Loucy (cell line): ENCODE measurements around the gene KSR1.

Experiments used
- H2AFZ ChIP-seq: fragments of 200-600 bp; sonication (generic); 2 replicates; pipeline ENCODE4 v1.6.0; 2016; ENCODE audit warnings: antibody characterized with exemption, mild to moderate bottlenecking, low read length, moderate library complexity
- H3F3A ChIP-seq: fragments of 200-600 bp; 2 replicates; pipeline ENCODE4 v1.6.0; 2016; ENCODE audit warnings: antibody characterized with exemption, low read depth, mild to moderate bottlenecking
- H3K27me3 ChIP-seq: fragments of 200-600 bp; sonication (generic); 2 replicates; pipeline ENCODE4 v1.6.1; 2014; ENCODE audit warnings: low read length, mild to moderate bottlenecking; ENCODE audit not compliant: insufficient read depth, poor library complexity, severe bottlenecking
- H3K36me3 ChIP-seq: fragments of 200-600 bp; sonication (generic); 2 replicates; pipeline ENCODE4 v1.6.1; 2016; ENCODE audit warnings: low read length; ENCODE audit not compliant: insufficient read depth
- H3K4me1 ChIP-seq: fragments of 200-600 bp; sonication (generic); 2 replicates; pipeline ENCODE4 v1.5.1; 2014; ENCODE audit warnings: low read length, mild to moderate bottlenecking; ENCODE audit not compliant: insufficient read depth, poor library complexity, severe bottlenecking
- H3K4me2 ChIP-seq: fragments of 200-600 bp; sonication (generic); 2 replicates; pipeline ENCODE4 v1.6.0; 2014; ENCODE audit warnings: antibody characterized with exemption, low read length, low read depth, mild to moderate bottlenecking; ENCODE audit not compliant: poor library complexity, severe bottlenecking
- H3K4me3 ChIP-seq: fragments of 200-600 bp; sonication (generic); 2 replicates; pipeline ENCODE4 v1.5.1; 2014; ENCODE audit warnings: low read length, mild to moderate bottlenecking, mixed read lengths; ENCODE audit not compliant: poor library complexity, severe bottlenecking
- H3K79me2 ChIP-seq: fragments of 200-600 bp; sonication (generic); 2 replicates; pipeline ENCODE4 v1.6.1; 2014; ENCODE audit warnings: low read length; ENCODE audit not compliant: insufficient read depth
- H3K9ac ChIP-seq: fragments of 200-600 bp; sonication (generic); 2 replicates; pipeline ENCODE4 v1.6.0; 2014; ENCODE audit warnings: mild to moderate bottlenecking, low read depth, low read length, moderate library complexity; ENCODE audit not compliant: poor library complexity, severe bottlenecking
- H3K9me2 ChIP-seq: fragments of 200-600 bp; sonication (generic); replicated peaks from 2 replicates; pipeline ENCODE4 v1.6.1; 2016; ENCODE audit warnings: low read depth, low read length, mixed read lengths
- H3K9me3 ChIP-seq: fragments of 200-600 bp; sonication (generic); 2 replicates; pipeline ENCODE4 v1.6.1; 2014; ENCODE audit warnings: mild to moderate bottlenecking, antibody characterized with exemption, low read length, low read depth; ENCODE audit not compliant: insufficient read depth
- H4K20me1 ChIP-seq: fragments of 200-600 bp; sonication (generic); 2 replicates; pipeline ENCODE4 v1.6.0; 2014; ENCODE audit warnings: antibody characterized with exemption, low read length, mild to moderate bottlenecking; ENCODE audit not compliant: insufficient read depth, poor library complexity, severe bottlenecking
- EZH2phosphoT487 ChIP-seq: fragments of 200-600 bp; IDR thresholded peaks from 2 replicates; pipeline ENCODE4 v1.6.1; 2018; ENCODE audit warnings: antibody characterized with exemption, mild to moderate bottlenecking, moderate library complexity, borderline replicate concordance
- TF ChIP-seq, protein P1 (sequence below): fragments of 200-600 bp; sonication (generic); conservative IDR thresholded peaks from 2 replicates; pipeline ENCODE4 v1.5.1; 2014; ENCODE audit warnings: mild to moderate bottlenecking, antibody characterized with exemption, low read length

KSR1 gene

GRCh38 chr17:27547301-27547683 lies 91.0 kb downstream of the KSR1 start:
- Histone ChIP-seq H3K4me2 (peak overlapping the region; percentile 86), H3K9me2 (no peaks in the 10 kb centered on the region), H3F3A (no peaks in the 10 kb centered on the region), H4K20me1 (peaks cover 35% of the 10 kb centered on the region), H3K9me3 (no peaks in the 10 kb centered on the region), H3K4me1 (peaks cover 49% of the 10 kb centered on the region), H3K27me3 (no peaks in the 10 kb centered on the region), H3K9ac (peak overlapping the region; percentile 3), H3K79me2 (peaks cover 41% of the 10 kb centered on the region), H2AFZ (no peak overlapping the region), H3K36me3 (no peaks in the 10 kb centered on the region; the same call in 1 of the 2 replicates), H3K4me3 (peak overlapping the region; percentile 38)
- TF ChIP-seq EZH2phosphoT487: no peak
- TF ChIP-seq, protein P1, sequence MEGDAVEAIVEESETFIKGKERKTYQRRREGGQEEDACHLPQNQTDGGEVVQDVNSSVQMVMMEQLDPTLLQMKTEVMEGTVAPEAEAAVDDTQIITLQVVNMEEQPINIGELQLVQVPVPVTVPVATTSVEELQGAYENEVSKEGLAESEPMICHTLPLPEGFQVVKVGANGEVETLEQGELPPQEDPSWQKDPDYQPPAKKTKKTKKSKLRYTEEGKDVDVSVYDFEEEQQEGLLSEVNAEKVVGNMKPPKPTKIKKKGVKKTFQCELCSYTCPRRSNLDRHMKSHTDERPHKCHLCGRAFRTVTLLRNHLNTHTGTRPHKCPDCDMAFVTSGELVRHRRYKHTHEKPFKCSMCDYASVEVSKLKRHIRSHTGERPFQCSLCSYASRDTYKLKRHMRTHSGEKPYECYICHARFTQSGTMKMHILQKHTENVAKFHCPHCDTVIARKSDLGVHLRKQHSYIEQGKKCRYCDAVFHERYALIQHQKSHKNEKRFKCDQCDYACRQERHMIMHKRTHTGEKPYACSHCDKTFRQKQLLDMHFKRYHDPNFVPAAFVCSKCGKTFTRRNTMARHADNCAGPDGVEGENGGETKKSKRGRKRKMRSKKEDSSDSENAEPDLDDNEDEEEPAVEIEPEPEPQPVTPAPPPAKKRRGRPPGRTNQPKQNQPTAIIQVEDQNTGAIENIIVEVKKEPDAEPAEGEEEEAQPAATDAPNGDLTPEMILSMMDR: no peak

DNA sequence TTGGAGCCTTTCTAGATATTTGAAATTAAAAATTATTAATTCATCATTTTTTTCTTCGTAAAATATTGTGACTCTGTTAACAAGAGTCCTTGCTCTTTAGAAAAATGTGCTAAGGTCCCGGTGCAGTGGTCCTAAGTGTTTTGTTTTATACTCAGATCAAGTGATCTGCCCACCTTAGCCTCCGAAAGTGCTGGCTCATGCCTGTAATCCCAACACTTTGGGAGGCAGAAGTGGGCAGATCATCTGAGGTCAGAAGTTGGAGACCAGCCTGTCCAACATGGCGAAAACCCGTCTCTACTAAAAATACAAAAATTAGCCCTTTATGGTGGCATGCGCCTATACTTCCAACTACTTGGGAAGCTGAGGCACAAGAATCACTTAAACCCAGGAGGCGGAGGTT lies 92.1 kb downstream of the KSR1 start:
- no peak overlapping the region for H3K4me2 ChIP-seq
- no peaks in the 10 kb centered on the region for H3K27me3 ChIP-seq
- peaks cover 40% of the 10 kb centered on the region for H3K79me2 ChIP-seq
- no peak for TF ChIP-seq EZH2phosphoT487
- TF ChIP-seq, protein P1: no peak
- H3K4me3 ChIP-seq: no peak overlapping the region
- peaks cover 40% of the 10 kb centered on the region for H3K4me1 ChIP-seq
- no peak overlapping the region for H3K9ac ChIP-seq
- H3K36me3 ChIP-seq: peaks cover 5% of the 10 kb centered on the region; the same call in 1 of the 2 replicates
- peaks cover 31% of the 10 kb centered on the region for H4K20me1 ChIP-seq
- no peaks in the 10 kb centered on the region for H3K9me3 ChIP-seq
- H2AFZ ChIP-seq: no peak overlapping the region
- H3F3A ChIP-seq: no peaks in the 10 kb centered on the region
- H3K9me2 ChIP-seq: no peaks in the 10 kb centered on the region

DNA sequence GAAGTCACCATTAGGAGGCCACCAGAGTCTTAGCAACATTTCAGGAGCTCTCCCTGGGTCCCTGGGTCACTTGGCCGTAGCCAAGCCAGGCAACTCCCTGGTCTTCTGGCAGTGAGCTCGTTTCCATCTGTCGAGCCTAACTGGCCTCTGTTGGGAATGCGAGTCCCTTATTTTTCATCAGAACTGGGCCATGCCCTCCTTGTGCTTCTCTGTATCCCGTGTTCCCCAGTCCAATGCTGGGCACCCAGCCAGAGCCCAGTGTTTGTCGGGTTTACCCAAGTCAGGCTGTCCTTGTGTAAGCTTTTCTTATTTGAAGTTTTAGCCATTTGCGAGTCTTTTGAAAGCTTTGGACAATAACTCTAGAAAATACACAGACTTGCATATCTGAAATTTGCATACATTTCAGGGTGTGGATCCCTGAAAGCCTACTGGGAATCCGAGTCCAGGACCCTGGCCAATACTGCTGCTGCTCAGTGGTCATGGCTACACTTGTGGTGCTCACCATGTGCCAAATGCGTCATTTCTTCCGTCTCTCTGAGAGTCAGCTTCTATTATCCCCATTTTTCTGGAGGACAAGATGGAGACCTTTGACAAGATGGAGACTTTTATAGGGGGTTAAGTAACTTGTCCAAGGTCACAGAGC lies 93.1 kb downstream of the KSR1 start:
- no peak overlapping the region for H3K4me3 ChIP-seq
- H3K27me3 ChIP-seq: no peaks in the 10 kb centered on the region
- no peak overlapping the region for H3K9ac ChIP-seq
- H3K9me2 ChIP-seq: no peaks in the 10 kb centered on the region
- H3K36me3 ChIP-seq: peaks cover 5% of the 10 kb centered on the region; the same call in 1 of the 2 replicates
- no peak overlapping the region for H2AFZ ChIP-seq
- peaks cover 21% of the 10 kb centered on the region for H4K20me1 ChIP-seq
- H3F3A ChIP-seq: no peaks in the 10 kb centered on the region
- TF ChIP-seq, protein P1: no peak
- TF ChIP-seq EZH2phosphoT487: no peak
- peaks cover 34% of the 10 kb centered on the region for H3K79me2 ChIP-seq
- peaks cover 30% of the 10 kb centered on the region for H3K4me1 ChIP-seq
- H3K4me2 ChIP-seq: no peak overlapping the region
- H3K9me3 ChIP-seq: no peaks in the 10 kb centered on the region
